Mesodermal cell (in vitro differentiated cells): ENCODE results near the gene ADAMTS14.

Experiments
- H3K27ac ChIP-seq: 2 replicates; pipeline ENCODE4 v1.7.0; 2013; ENCODE audit warnings: mild to moderate bottlenecking, low read depth, low read length, moderate library complexity; ENCODE audit not compliant: severe bottlenecking
- H3K36me3 ChIP-seq: 2 replicates; pipeline ENCODE4 v1.7.1; 2013; ENCODE audit warnings: mild to moderate bottlenecking, low read length, moderate library complexity; ENCODE audit not compliant: control insufficient read depth, insufficient read depth
- H3K4me1 ChIP-seq: one replicate; pipeline ENCODE4 v1.7.1; 2013; ENCODE audit warnings: mild to moderate bottlenecking, low read length; ENCODE audit not compliant: insufficient read depth, control insufficient read depth, poor library complexity, severe bottlenecking
- H3K4me3 ChIP-seq: 2 replicates; pipeline ENCODE4 v1.7.0; 2013; ENCODE audit warnings: low read length, control low read depth, mild to moderate bottlenecking; ENCODE audit not compliant: insufficient read depth, poor library complexity, severe bottlenecking; ENCODE audit errors: extremely low read depth
- H3K9me3 ChIP-seq: 2 replicates; pipeline ENCODE4 v1.7.1; 2013; ENCODE audit warnings: mild to moderate bottlenecking, low read length, moderate library complexity; ENCODE audit not compliant: control insufficient read depth
- WGBS, 2 experiments: methylation state at CpG; one replicate each; pipeline ENCODE4 v1.1.5; 2013; ENCODE audit warnings: missing lambda C conversion rate in 2 of 2; ENCODE audit not compliant: insufficient coverage in 2 of 2; 5-methylcytosine and 5-hydroxymethylcytosine counted together

The ADAMTS14 gene

GRCh38 chr10:70753841-70754621, 81.7 kb downstream of the ADAMTS14 start:
- 65 to 67% methylated on average over 14 of the region's 15 CpGs for WGBS, 2 experiments
- Histone ChIP-seq H3K9me3 (no peaks in the 10 kb centered on the region), H3K4me1 (peaks cover 5% of the 10 kb centered on the region), H3K27ac (no peak overlapping the region), H3K36me3 (no peaks in the 10 kb centered on the region), H3K4me3 (no peak overlapping the region)

GRCh38 chr10:70756700-70757360, 84.5 kb downstream of the ADAMTS14 start:
- no peaks in the 10 kb centered on the region for H3K36me3 ChIP-seq
- no peak overlapping the region for H3K4me3 ChIP-seq
- H3K4me1 ChIP-seq: peaks cover 5% of the 10 kb centered on the region
- H3K9me3 ChIP-seq: no peaks in the 10 kb centered on the region
- WGBS, 2 experiments: 85 to 93% methylated on average over 6 to 8 of the region's 8 CpGs
- H3K27ac ChIP-seq: no peak overlapping the region

GRCh38 chr10:70757856-70758255, 85.5 kb downstream of the ADAMTS14 start:
- H3K4me1 ChIP-seq: peaks cover 5% of the 10 kb centered on the region
- no peaks in the 10 kb centered on the region for H3K36me3 ChIP-seq
- 86 to 91% methylated on average over 11 to 13 of the region's 13 CpGs for WGBS, 2 experiments
- no peak overlapping the region for H3K4me3 ChIP-seq
- no peak overlapping the region for H3K27ac ChIP-seq
- no peaks in the 10 kb centered on the region for H3K9me3 ChIP-seq

GRCh38 chr10:70758757-70759514, 86.6 kb downstream of the ADAMTS14 start:
- peaks cover 5% of the 10 kb centered on the region for H3K4me1 ChIP-seq
- WGBS, 2 experiments: 28 to 31% methylated on average over 6 of the region's 7 CpGs
- H3K4me3 ChIP-seq: no peak overlapping the region
- H3K27ac ChIP-seq: no peak overlapping the region
- no peaks in the 10 kb centered on the region for H3K9me3 ChIP-seq
- no peaks in the 10 kb centered on the region for H3K36me3 ChIP-seq

- H3K36me3 ChIP-seq: no peaks in the 10 kb centered on the region
- no peaks in the 10 kb centered on the region for H3K9me3 ChIP-seq
- H3K27ac ChIP-seq: no peak overlapping the region
- H3K4me3 ChIP-seq: no peak overlapping the region
- H3K4me1 ChIP-seq: no peaks in the 10 kb centered on the region
- WGBS, 2 experiments: 55 to 60% methylated on average over 5 to 6 of the region's 7 CpGs
These were observed 87.5 kb downstream of the ADAMTS14 start for GRCh38 chr10:70759781-70760180.

- WGBS, 2 experiments: 77 to 85% methylated on average over 12 of the region's 12 CpGs
- H3K36me3 ChIP-seq: no peaks in the 10 kb centered on the region
- H3K4me1 ChIP-seq: no peaks in the 10 kb centered on the region
- no peak overlapping the region for H3K27ac ChIP-seq
- peaks cover 4% of the 10 kb centered on the region for H3K9me3 ChIP-seq
- H3K4me3 ChIP-seq: no peak overlapping the region
These were observed 88.0 kb downstream of the ADAMTS14 start for GRCh38 chr10:70760271-70760787.

- Histone ChIP-seq H3K9me3 (peaks cover 11% of the 10 kb centered on the region), H3K36me3 (no peaks in the 10 kb centered on the region), H3K4me3 (no peak overlapping the region), H3K4me1 (no peaks in the 10 kb centered on the region), H3K27ac (no peak overlapping the region)
- WGBS, 2 experiments: 31 to 54% methylated on average over 3 to 6 of the region's 7 CpGs
These were observed 88.8 kb downstream of the ADAMTS14 start for GRCh38 chr10:70761031-70761601.

- no peak overlapping the region for H3K4me3 ChIP-seq
These were observed 89.5 kb downstream of the ADAMTS14 start for GRCh38 chr10:70761727-70762350.

GRCh38 chr10:70762441-70763175, 90.3 kb downstream of the ADAMTS14 start:
- Histone ChIP-seq H3K4me3 (no peak overlapping the region), H3K9me3 (peaks cover 11% of the 10 kb centered on the region), H3K27ac (no peak overlapping the region), H3K4me1 (no peaks in the 10 kb centered on the region), H3K36me3 (no peaks in the 10 kb centered on the region)
- 88 to 92% methylated on average over 2 to 6 of the region's 7 CpGs for WGBS, 2 experiments

More at GRCh38 chr10:70761727-70762350, 89.5 kb downstream of the ADAMTS14 start:
- H3K9me3 ChIP-seq: peaks cover 11% of the 10 kb centered on the region
- H3K4me1 ChIP-seq: no peaks in the 10 kb centered on the region
- no peak overlapping the region for H3K27ac ChIP-seq
- 93 to 95% methylated on average over 7 to 8 of the region's 10 CpGs for WGBS, 2 experiments
- H3K36me3 ChIP-seq: no peaks in the 10 kb centered on the region
